VCaP (cell line): Measurements from ENCODE around the gene PROSER3.

Source experiments
- H3K27ac ChIP-seq: fragments of 450-650 bp; 2 replicates; pipeline ENCODE4 v1.5.1; 2017
- TF ChIP-seq, protein P1 (sequence below): fragments of 450-650 bp; conservative IDR thresholded peaks from 2 replicates; pipeline ENCODE4 v1.5.1; 2017; ENCODE audit warnings: mild to moderate bottlenecking, moderate library complexity

PROSER3 gene

DNA sequence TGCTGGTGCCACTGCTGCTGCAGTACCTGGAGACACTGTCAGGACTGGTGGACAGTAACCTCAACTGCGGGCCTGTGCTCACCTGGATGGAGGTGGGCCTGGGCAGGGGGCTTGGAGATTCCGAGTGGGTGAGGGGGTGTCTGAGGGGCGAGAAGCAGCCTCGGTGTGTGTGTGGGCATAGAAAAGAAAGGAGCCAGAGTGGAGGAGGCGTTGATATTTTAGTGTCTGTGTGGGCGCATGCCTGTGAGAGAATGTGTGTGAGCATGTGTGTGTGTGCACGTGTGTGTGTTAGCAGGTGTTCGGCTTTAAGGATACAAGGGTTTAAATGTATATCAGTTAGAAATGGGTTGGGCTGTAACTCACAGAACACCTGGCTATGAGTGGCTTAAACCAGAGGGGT is 21.1 kb downstream of the PROSER3 start:
- H3K27ac ChIP-seq, result no peak overlapping the region
- TF ChIP-seq, protein P1, sequence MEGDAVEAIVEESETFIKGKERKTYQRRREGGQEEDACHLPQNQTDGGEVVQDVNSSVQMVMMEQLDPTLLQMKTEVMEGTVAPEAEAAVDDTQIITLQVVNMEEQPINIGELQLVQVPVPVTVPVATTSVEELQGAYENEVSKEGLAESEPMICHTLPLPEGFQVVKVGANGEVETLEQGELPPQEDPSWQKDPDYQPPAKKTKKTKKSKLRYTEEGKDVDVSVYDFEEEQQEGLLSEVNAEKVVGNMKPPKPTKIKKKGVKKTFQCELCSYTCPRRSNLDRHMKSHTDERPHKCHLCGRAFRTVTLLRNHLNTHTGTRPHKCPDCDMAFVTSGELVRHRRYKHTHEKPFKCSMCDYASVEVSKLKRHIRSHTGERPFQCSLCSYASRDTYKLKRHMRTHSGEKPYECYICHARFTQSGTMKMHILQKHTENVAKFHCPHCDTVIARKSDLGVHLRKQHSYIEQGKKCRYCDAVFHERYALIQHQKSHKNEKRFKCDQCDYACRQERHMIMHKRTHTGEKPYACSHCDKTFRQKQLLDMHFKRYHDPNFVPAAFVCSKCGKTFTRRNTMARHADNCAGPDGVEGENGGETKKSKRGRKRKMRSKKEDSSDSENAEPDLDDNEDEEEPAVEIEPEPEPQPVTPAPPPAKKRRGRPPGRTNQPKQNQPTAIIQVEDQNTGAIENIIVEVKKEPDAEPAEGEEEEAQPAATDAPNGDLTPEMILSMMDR, result no peak

DNA sequence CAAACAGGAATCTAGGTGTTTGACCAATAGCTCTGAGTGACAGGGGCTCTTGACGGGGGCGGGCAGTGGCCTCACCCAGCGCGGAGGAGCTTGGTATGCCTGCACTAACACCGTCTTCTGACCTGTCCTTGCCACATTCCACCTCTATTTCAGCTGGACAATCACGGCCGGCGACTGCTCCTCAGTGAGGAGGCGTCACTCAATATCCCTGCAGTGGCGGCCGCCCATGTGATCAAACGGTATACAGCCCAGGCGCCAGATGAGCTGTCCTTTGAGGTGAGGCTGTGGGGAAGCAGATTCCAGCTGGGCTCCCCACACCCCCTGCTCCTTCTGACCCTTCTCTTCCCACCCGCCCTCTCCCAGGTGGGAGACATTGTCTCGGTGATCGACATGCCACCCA is 22.1 kb downstream of the PROSER3 start:
- TF ChIP-seq, protein P1, result no peak
- H3K27ac ChIP-seq, result no peak overlapping the region

DNA sequence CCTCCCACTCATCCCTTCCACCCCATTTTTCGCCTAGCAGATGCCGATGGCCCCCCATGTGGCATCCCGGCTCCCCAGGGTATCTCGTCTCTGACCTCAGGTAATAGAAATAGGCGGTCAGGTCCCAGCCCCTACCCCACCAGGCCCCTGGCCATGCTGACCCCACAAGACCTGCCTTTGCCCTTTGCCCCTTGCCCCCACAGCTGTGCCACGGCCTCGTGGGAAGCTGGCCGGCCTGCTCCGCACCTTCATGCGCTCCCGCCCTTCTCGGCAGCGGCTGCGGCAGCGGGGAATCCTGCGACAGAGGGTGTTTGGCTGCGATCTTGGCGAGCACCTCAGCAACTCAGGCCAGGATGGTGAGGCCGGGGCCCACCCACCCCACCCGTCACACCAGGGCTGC is 22.7 kb downstream of the PROSER3 start:
- TF ChIP-seq, protein P1, result no peak

DNA sequence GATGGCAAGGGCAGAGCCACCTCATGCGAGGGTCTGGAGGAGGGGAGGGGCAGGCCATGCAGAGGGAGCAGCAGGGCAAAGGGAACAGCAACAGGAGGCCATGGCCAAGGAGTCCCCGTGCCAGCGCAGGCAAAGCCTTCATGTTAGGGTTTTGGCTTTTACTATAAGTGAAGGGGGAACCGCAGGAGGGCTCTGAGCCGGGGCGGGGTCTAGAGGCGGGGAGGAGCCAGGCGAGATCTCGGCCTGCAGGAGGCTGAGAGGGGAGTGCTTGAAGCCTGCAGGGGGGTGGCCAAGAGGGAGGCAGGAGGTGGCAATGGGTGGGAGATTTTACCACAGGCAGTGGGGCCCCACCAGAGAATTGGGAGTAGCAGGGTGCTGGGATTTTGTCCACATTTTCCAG is 23.7 kb downstream of the PROSER3 start:
- TF ChIP-seq, protein P1, result no peak
- no peak overlapping the region for H3K27ac ChIP-seq

More for the DNA sequence above, 22.7 kb downstream of the PROSER3 start:
- H3K27ac ChIP-seq, result no peak overlapping the region

DNA sequence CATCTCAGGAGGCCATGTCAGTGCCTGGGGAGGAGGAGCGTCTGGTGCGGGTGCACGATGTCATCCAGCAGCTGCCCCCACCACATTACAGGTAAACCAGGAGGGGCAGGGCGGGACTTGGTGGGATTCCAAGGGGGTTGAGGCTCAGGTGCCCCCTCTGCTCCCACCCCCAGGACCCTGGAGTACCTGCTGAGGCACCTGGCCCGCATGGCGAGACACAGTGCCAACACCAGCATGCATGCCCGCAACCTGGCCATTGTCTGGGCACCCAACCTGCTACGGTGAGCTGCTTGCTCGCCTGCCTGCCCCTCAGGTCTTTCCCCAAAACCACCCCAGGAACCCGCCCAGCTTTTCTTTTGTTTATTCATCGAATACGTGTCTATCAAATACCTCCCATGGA is 24.6 kb downstream of the PROSER3 start:
- H3K27ac ChIP-seq, result no peak overlapping the region
- TF ChIP-seq, protein P1, result no peak

DNA sequence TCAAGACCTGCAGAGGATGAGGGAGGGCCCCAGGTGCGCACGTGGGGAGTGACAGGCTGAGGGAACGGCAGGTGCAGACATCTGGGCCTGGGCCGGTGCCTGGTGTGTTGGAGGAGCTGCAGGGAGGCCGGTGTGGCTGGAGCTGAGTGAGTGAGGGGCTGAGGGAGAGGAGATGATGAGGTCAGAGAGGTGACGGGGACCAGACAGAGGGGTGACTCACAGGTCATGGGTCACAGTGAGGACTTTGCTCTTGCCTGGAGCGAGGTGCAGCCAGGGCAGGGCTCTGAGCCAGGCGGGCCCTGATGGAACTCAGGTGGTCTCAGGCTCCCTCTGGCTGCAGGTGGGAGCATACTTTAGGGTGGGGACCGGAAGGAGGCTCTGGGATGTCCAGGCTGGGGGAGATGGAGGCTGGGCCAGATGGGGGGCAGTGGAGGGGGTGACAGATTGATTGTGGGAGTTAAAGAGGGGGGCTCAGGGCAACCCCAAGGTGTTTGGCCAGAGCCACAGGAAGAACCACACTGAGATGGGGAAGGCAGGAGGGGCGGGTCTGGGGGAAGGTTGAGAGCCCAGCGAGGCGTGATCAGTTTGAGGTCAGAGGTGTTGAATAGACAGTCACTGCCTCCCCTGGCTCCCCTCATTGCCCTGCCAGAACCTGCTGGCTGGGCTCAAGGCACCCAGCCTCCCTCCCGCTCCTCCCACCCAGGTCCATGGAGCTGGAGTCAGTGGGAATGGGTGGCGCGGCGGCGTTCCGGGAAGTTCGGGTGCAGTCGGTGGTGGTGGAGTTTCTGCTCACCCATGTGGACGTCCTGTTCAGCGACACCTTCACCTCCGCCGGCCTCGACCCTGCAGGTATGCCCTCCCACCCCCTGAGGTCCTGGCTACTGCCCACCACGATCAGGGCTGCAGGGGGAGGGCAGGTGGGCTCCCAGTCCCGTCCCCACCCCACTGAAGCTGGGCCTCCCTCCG is 25.8 kb downstream of the PROSER3 start:
- no peak overlapping the region for H3K27ac ChIP-seq
- TF ChIP-seq, protein P1, result no peak

DNA sequence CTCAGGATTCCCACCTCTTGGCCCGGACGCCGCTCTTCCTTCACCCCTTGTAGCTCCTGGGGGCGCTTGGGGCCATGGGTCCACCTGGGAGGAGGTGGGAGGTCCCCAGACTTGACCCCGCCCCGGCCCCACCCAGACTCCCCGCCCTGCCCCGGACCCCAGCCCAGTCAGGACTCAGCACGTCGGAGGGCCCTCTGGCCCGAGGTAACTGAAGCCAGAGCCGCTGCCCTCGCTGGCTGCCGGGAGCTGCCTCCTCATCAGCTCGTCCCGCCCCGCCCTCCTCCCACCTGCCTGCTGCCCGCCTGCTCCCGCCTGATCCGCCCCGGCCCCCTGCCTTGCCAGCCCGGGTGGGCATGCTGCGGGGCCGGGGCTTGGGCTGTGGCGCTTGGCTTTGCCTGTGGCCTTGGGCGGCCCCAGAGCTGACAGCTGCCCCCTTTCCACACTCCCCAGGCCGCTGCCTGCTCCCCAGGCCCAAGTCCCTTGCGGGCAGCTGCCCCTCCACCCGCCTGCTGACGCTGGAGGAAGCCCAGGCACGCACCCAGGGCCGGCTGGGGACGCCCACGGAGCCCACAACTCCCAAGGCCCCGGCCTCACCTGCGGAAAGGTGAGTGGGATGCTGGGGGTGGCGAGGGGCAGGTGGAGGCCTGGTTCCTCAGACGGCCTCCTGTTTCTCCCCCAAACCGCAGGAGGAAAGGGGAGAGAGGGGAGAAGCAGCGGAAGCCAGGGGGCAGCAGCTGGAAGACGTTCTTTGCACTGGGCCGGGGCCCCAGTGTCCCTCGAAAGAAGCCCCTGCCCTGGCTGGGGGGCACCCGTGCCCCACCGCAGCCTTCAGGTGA is 26.7 kb downstream of the PROSER3 start:
- TF ChIP-seq, protein P1, result no peak
- no peak overlapping the region for H3K27ac ChIP-seq
